Measurements from ENCODE around the gene GAB4. TPM values are rescaled to one million over a fixed set of nuclear protein-coding genes. Genes with fewer than 3 reads are reported as not detected.

GAB4 gene
- total RNA-seq, 3 donors from 2014 or later, result not detected

- ATAC-seq (no peak), DNase-seq (no peak)
- H3K9me3 ChIP-seq, result no peaks in the 10 kb centered on the region
- TF ChIP-seq, protein P1, sequence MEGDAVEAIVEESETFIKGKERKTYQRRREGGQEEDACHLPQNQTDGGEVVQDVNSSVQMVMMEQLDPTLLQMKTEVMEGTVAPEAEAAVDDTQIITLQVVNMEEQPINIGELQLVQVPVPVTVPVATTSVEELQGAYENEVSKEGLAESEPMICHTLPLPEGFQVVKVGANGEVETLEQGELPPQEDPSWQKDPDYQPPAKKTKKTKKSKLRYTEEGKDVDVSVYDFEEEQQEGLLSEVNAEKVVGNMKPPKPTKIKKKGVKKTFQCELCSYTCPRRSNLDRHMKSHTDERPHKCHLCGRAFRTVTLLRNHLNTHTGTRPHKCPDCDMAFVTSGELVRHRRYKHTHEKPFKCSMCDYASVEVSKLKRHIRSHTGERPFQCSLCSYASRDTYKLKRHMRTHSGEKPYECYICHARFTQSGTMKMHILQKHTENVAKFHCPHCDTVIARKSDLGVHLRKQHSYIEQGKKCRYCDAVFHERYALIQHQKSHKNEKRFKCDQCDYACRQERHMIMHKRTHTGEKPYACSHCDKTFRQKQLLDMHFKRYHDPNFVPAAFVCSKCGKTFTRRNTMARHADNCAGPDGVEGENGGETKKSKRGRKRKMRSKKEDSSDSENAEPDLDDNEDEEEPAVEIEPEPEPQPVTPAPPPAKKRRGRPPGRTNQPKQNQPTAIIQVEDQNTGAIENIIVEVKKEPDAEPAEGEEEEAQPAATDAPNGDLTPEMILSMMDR (IDR thresholded peaks at IDR 0.05), result no peak
- H3K4me1 ChIP-seq (ENCODE audit: low read depth), result no peaks in the 10 kb centered on the region
- intact Hi-C loops (cut with DNase I, micrococcal nuclease), result no loop called here
- H3K36me3 ChIP-seq (ENCODE audit: low read depth), result no peaks in the 10 kb centered on the region
- no peak overlapping the region for H3K4me3 ChIP-seq
These were observed 49.5 kb downstream of the GAB4 start for GRCh38 chr22:16958475-16958874.

GRCh38 chr22:16957781-16958180 lies 50.2 kb downstream of the GAB4 start:
- Histone ChIP-seq H3K9me3 (no peaks in the 10 kb centered on the region), H3K4me1 (ENCODE audit: low read depth) (no peaks in the 10 kb centered on the region), H3K36me3 (ENCODE audit: low read depth) (no peaks in the 10 kb centered on the region), H3K4me3 (no peak overlapping the region)
- intact Hi-C loops (cut with DNase I, micrococcal nuclease), result no loop called here
- ATAC-seq (no peak), DNase-seq (no peak)
- TF ChIP-seq, protein P1 (IDR thresholded peaks at IDR 0.05), result no peak

- DNase-seq, result no peak
- Histone ChIP-seq H3K9me3 (no peaks in the 10 kb centered on the region), H3K36me3 (ENCODE audit: low read depth) (no peaks in the 10 kb centered on the region), H3K4me3 (no peak overlapping the region), H3K4me1 (ENCODE audit: low read depth) (no peaks in the 10 kb centered on the region)
- ATAC-seq, result no peak
- TF ChIP-seq, protein P1 (IDR thresholded peaks at IDR 0.05), result no peak
- intact Hi-C loops (cut with DNase I, micrococcal nuclease), result no loop called here
These were observed 51.7 kb downstream of the GAB4 start for GRCh38 chr22:16956290-16956689.

DNA sequence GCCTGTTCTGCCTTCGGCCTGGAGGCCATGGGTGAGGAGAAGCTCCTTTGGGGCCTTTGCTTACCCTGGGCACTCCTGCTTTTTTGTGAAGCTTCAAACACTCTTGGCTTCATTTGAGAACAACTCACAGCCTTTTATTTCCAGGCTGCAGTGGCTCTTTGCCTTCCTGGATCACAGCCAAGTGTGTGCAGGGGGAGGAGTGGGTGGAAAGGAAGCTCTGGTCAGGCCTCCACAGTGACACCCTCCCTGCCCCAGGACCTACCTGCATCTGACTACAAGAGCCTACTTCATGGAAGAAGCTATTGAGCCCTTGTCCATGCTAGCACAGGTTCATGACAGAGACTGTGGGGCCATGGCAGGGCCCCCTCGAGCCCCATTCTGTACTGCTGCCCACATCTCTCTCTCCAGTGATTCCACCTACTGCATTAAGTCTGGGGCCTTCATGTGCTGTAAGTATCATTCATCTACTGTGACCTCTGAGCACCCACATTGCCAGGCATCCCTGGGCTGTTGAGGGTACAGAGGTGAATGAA lies 52.3 kb downstream of the GAB4 start:
- Histone ChIP-seq H3K4me3 (no peak overlapping the region), H3K4me1 (ENCODE audit: low read depth) (no peaks in the 10 kb centered on the region), H3K9me3 (no peaks in the 10 kb centered on the region), H3K36me3 (ENCODE audit: low read depth) (no peaks in the 10 kb centered on the region)
- ATAC-seq (no peak), DNase-seq (no peak)
- intact Hi-C loops (cut with DNase I, micrococcal nuclease), result no loop called here
- TF ChIP-seq, protein P1 (IDR thresholded peaks at IDR 0.05), result no peak

DNA sequence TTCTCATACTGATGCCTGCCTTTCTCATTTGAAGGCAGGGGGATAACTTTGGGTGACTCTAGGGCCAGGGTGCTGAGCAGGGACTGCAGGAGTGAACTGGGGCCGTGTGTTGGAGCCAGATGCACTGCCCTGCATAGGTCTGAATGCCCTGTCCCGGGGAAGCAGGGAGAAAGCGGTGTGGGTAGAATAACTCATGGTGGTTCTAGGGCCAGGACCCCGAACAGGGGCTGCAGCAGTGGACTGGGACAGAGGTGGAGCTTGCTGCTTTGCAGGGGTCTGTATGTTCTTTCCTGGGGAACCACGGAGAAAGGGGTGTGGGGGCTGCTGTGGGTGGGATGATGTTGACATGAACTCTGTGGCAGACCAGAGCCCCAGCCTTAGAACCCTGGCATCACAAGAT lies 52.9 kb downstream of the GAB4 start:
- DNase-seq (no peak), ATAC-seq (no peak)
- TF ChIP-seq, protein P1 (IDR thresholded peaks at IDR 0.05), result no peak
- H3K36me3 ChIP-seq (ENCODE audit: low read depth), result no peaks in the 10 kb centered on the region
- H3K4me3 ChIP-seq, result no peak overlapping the region
- no peaks in the 10 kb centered on the region for H3K4me1 ChIP-seq (ENCODE audit: low read depth)
- intact Hi-C loops (cut with DNase I, micrococcal nuclease), result no loop called here
- H3K9me3 ChIP-seq, result no peaks in the 10 kb centered on the region

DNA sequence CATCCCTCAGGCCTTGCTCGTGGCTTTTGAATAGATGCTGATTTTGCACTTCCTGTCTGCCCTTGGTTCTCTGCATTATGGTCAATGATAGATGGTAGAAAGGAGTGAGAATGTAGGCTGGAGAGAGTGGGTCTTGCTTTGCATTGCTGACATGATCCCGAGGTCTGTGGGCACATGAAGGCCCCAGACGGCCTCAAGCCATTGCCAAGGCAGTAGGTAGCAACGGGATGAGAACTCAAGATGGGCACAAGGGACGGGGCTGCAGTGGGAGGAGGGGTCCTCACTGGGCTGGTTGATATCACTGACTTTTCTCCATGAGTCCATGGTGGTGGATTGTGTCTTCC lies 54.0 kb downstream of the GAB4 start:
- Histone ChIP-seq H3K36me3 (ENCODE audit: low read depth) (no peaks in the 10 kb centered on the region), H3K4me1 (ENCODE audit: low read depth) (no peaks in the 10 kb centered on the region), H3K9me3 (no peaks in the 10 kb centered on the region), H3K4me3 (no peak overlapping the region)
- intact Hi-C loops (cut with DNase I, micrococcal nuclease), result no loop called here
- TF ChIP-seq, protein P1 (IDR thresholded peaks at IDR 0.05), result no peak
- ATAC-seq (no peak), DNase-seq (no peak)

Measured in mucosa of descending colon (tissue), 3 donors.